Neural cell (in vitro differentiated cells): ENCODE results near the gene ZC3H12D.

Experiments used
- CTCF ChIP-seq: fragments of 450-650 bp; IDR thresholded peaks from 2 replicates; pipeline ENCODE4 v1.5.1; 2014; ENCODE audit warnings: antibody characterized with exemption, mild to moderate bottlenecking, moderate library complexity; ENCODE audit not compliant: poor library complexity, severe bottlenecking
- EZH2 ChIP-seq: fragments of 200-600, 300-800 bp; shearing (Covaris generic), sonication (generic); IDR thresholded peaks from 2 replicates; pipeline ENCODE4 v1.6.1; 2014; ENCODE audit warnings: antibody characterized with exemption, low read length, borderline replicate concordance, mild to moderate bottlenecking; ENCODE audit not compliant: insufficient read depth, poor library complexity, severe bottlenecking
- REST ChIP-seq: IDR thresholded peaks from 2 replicates; pipeline ENCODE4 v1.6.1; 2012; ENCODE audit warnings: borderline replicate concordance

GRCh38 chr6:149515494-149515893, 30.7 kb upstream of the ZC3H12D start:
- TF ChIP-seq CTCF (no peak), REST (no peak), EZH2 (no peak)
